Calu3 (cell line): Measurements from ENCODE around the gene AP1S2. TPM values are rescaled to one million over a fixed set of nuclear protein-coding genes. Genes with fewer than 3 reads are reported as not detected.
A peak's percentile ranks its signal among the peaks of the same experiment; 100 is the strongest.

Experiments
- BruUV-seq: library from RNA; stranded (reverse); fragments of 400-500 nt; replicated peaks from 2 replicates; lab custom pipeline; 2021; lab: Mats Ljungman, UMichigan
- CTCF ChIA-PET: fragments of 300-600 bp; sonication (Branson Sonifier 250); formaldehyde crosslinking; loops from one replicate; lab custom pipeline; 2022; ENCODE audit warnings: antibody characterized with exemption; lab: Charles Lee
- DNase-seq: peaks from one replicate; pipeline ENCODE4 v3.0.0; 2022
- H3K27ac Mint-ChIP-seq: one replicate; pipeline ENCODE4 v1.8.0; 2022; ENCODE audit warnings: mixed read lengths; ENCODE audit not compliant: unreplicated experiment
- H3K27me3 Mint-ChIP-seq: one replicate; pipeline ENCODE4 v1.8.0; 2022; ENCODE audit warnings: mixed read lengths; ENCODE audit not compliant: unreplicated experiment
- H3K36me3 Mint-ChIP-seq: one replicate; pipeline ENCODE4 v1.8.0; 2022; ENCODE audit warnings: mild to moderate bottlenecking, moderate library complexity, mixed read lengths; ENCODE audit not compliant: insufficient read depth, unreplicated experiment
- H3K4me1 Mint-ChIP-seq: one replicate; pipeline ENCODE4 v1.8.0; 2022; ENCODE audit warnings: mild to moderate bottlenecking, low read depth, mixed read lengths; ENCODE audit not compliant: unreplicated experiment
- H3K4me3 Mint-ChIP-seq: one replicate; pipeline ENCODE4 v1.8.0; 2022; ENCODE audit warnings: mild to moderate bottlenecking, low read depth, moderate library complexity, mixed read lengths; ENCODE audit not compliant: unreplicated experiment
- H3K9me3 Mint-ChIP-seq: one replicate; pipeline ENCODE4 v1.8.0; 2022; ENCODE audit warnings: low read depth, mixed read lengths; ENCODE audit not compliant: unreplicated experiment
- CTCF ChIP-seq: fragments of 200-600 bp; IDR thresholded peaks from one replicate; pipeline ENCODE4 v1.8.0; 2022; ENCODE audit warnings: antibody characterized with exemption; ENCODE audit not compliant: unreplicated experiment
- intact Hi-C: fragments of 100-400 bp; cut with micrococcal nuclease; formaldehyde crosslinking; loops from one replicate; pipeline ENCODE4 v1.10.0; 2022; ENCODE audit not compliant: unreplicated experiment
- total RNA-seq: library from RNA; stranded (reverse); gene quantifications from 2 replicates; pipeline ENCODE4 v1.2.3, GENCODE V29; 2022

AP1S2 gene
- total RNA-seq, 1 experiment from 2014 or later = 57.5 TPM

- CTCF ChIA-PET = no interaction called here
- no peak for TF ChIP-seq CTCF
- peak overlapping the region; percentile 89 for H3K27ac Mint-ChIP-seq
- peaks cover 13% of the 10 kb centered on the region for H3K4me1 Mint-ChIP-seq
- intact Hi-C loops = no loop called here
- H3K4me3 Mint-ChIP-seq = peak overlapping the region; percentile 94
- no peaks in the 10 kb centered on the region for H3K27me3 Mint-ChIP-seq
- no peak for DNase-seq
- peaks cover 32% of the 10 kb centered on the region for H3K36me3 Mint-ChIP-seq
- H3K9me3 Mint-ChIP-seq = no peaks in the 10 kb centered on the region
- no TSS peak for BruUV-seq
Measured at GRCh38 chrX:15856222-15856587, 1.6 kb upstream of the AP1S2 start.

- Mint-ChIP-seq H3K27ac (peak overlapping the region; percentile 94), H3K36me3 (peaks cover 37% of the 10 kb centered on the region), H3K9me3 (no peaks in the 10 kb centered on the region), H3K27me3 (no peaks in the 10 kb centered on the region), H3K4me3 (peak overlapping the region; percentile 94), H3K4me1 (peaks cover 18% of the 10 kb centered on the region)
- intact Hi-C loops = loop anchor here (2.0 kb wide), 1 partner anchor 17 kb away; no protein-coding TSS in a partner anchor
- CTCF ChIA-PET = interaction anchor here (1.1 kb wide), 1 partner anchor 18 kb away, joined by 9 read pairs; no protein-coding TSS in a partner anchor
- TSS peak; percentile 78 for BruUV-seq
- TF ChIP-seq CTCF = no peak
- DNase-seq = no peak
Measured at GRCh38 chrX:15855568-15856221, 1.1 kb upstream of the AP1S2 start.

GRCh38 chrX:15854080-15854655 lies 445 bp downstream of the AP1S2 start:
- Mint-ChIP-seq H3K4me3 (peak overlapping the region; percentile 94), H3K4me1 (peaks cover 33% of the 10 kb centered on the region), H3K36me3 (peaks cover 50% of the 10 kb centered on the region), H3K27me3 (no peaks in the 10 kb centered on the region), H3K9me3 (no peaks in the 10 kb centered on the region), H3K27ac (peak overlapping the region; percentile 94)
- CTCF ChIA-PET = interaction anchor here (0.8 to 1.1 kb wide), 4 partner anchors 11 to 75 kb away, joined by 3 to 9 read pairs (median 3); no protein-coding TSS in a partner anchor
- BruUV-seq = no TSS peak
- intact Hi-C loops = loop anchor here (2.0 kb wide), 1 partner anchor 19 kb away; no protein-coding TSS in a partner anchor
- DNase-seq = peak; percentile 73
- peak; percentile 45 for TF ChIP-seq CTCF

GRCh38 chrX:15853586-15854079 lies 980 bp downstream of the AP1S2 start:
- peaks cover 50% of the 10 kb centered on the region for H3K36me3 Mint-ChIP-seq
- peaks cover 33% of the 10 kb centered on the region for H3K4me1 Mint-ChIP-seq
- BruUV-seq = TSS peak; percentile 44
- CTCF ChIA-PET = no interaction called here
- peak overlapping the region; percentile 39 for H3K27ac Mint-ChIP-seq
- TF ChIP-seq CTCF = no peak
- no peaks in the 10 kb centered on the region for H3K9me3 Mint-ChIP-seq
- H3K4me3 Mint-ChIP-seq = peak overlapping the region; percentile 94
- no peaks in the 10 kb centered on the region for H3K27me3 Mint-ChIP-seq
- no peak for DNase-seq
- intact Hi-C loops = loop anchor here (2.0 kb wide), 1 partner anchor 19 kb away; no protein-coding TSS in a partner anchor
